ENCODE data around the gene DUSP10. TPM values are rescaled to one million over a fixed set of nuclear protein-coding genes. Genes with fewer than 3 reads are reported as not detected.

The DUSP10 gene
- total RNA-seq, 1 experiment from 2014 or later: 1.6 TPM

DNA sequence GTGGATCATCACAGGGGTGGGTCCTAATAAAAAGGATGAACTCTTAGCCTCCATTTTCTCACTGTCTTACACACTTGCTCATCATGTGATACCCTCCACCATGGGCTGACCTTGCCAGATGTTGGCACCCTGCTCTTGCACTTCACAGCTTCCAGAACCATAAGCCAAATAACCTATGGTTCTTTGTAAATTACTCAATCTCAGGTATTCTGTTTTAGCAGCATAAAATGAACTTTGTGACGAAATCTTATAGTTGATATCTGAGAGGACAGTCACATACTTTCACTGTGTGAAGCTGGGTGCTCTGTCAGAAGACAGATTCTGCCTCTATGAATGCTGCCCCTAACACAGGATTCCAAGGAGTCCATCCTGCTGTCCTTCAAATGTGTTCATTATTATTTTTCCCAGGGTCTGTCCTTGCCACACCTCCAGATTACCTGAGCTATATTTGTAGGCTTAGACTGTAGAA is 13.8 kb downstream of the DUSP10 start (continued):
- TF ChIP-seq, protein P1, sequence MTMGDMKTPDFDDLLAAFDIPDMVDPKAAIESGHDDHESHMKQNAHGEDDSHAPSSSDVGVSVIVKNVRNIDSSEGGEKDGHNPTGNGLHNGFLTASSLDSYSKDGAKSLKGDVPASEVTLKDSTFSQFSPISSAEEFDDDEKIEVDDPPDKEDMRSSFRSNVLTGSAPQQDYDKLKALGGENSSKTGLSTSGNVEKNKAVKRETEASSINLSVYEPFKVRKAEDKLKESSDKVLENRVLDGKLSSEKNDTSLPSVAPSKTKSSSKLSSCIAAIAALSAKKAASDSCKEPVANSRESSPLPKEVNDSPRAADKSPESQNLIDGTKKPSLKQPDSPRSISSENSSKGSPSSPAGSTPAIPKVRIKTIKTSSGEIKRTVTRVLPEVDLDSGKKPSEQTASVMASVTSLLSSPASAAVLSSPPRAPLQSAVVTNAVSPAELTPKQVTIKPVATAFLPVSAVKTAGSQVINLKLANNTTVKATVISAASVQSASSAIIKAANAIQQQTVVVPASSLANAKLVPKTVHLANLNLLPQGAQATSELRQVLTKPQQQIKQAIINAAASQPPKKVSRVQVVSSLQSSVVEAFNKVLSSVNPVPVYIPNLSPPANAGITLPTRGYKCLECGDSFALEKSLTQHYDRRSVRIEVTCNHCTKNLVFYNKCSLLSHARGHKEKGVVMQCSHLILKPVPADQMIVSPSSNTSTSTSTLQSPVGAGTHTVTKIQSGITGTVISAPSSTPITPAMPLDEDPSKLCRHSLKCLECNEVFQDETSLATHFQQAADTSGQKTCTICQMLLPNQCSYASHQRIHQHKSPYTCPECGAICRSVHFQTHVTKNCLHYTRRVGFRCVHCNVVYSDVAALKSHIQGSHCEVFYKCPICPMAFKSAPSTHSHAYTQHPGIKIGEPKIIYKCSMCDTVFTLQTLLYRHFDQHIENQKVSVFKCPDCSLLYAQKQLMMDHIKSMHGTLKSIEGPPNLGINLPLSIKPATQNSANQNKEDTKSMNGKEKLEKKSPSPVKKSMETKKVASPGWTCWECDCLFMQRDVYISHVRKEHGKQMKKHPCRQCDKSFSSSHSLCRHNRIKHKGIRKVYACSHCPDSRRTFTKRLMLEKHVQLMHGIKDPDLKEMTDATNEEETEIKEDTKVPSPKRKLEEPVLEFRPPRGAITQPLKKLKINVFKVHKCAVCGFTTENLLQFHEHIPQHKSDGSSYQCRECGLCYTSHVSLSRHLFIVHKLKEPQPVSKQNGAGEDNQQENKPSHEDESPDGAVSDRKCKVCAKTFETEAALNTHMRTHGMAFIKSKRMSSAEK (CRISPR knock-in tag; IDR thresholded peaks at IDR 0.05; ENCODE audit: borderline replicate concordance): no peak
- no peak for TF ChIP-seq ZBTB21 (CRISPR knock-in tag; IDR thresholded peaks at IDR 0.05; ENCODE audit: borderline replicate concordance)
- no peak for TF ChIP-seq ZNF671 (CRISPR knock-in tag; IDR thresholded peaks at IDR 0.05)
- TF ChIP-seq, protein P2, sequence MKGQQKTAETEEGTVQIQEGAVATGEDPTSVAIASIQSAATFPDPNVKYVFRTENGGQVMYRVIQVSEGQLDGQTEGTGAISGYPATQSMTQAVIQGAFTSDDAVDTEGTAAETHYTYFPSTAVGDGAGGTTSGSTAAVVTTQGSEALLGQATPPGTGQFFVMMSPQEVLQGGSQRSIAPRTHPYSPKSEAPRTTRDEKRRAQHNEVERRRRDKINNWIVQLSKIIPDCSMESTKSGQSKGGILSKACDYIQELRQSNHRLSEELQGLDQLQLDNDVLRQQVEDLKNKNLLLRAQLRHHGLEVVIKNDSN (CRISPR knock-in tag; IDR thresholded peaks at IDR 0.05): no peak
- TF ChIP-seq TEAD4 (CRISPR knock-in tag; IDR thresholded peaks at IDR 0.05): no peak
- TF ChIP-seq ZNF232 (CRISPR knock-in tag; IDR thresholded peaks at IDR 0.05): no peak
- no peak for TF ChIP-seq NFATC4 (CRISPR knock-in tag; IDR thresholded peaks at IDR 0.05)
- TF ChIP-seq, protein P3, sequence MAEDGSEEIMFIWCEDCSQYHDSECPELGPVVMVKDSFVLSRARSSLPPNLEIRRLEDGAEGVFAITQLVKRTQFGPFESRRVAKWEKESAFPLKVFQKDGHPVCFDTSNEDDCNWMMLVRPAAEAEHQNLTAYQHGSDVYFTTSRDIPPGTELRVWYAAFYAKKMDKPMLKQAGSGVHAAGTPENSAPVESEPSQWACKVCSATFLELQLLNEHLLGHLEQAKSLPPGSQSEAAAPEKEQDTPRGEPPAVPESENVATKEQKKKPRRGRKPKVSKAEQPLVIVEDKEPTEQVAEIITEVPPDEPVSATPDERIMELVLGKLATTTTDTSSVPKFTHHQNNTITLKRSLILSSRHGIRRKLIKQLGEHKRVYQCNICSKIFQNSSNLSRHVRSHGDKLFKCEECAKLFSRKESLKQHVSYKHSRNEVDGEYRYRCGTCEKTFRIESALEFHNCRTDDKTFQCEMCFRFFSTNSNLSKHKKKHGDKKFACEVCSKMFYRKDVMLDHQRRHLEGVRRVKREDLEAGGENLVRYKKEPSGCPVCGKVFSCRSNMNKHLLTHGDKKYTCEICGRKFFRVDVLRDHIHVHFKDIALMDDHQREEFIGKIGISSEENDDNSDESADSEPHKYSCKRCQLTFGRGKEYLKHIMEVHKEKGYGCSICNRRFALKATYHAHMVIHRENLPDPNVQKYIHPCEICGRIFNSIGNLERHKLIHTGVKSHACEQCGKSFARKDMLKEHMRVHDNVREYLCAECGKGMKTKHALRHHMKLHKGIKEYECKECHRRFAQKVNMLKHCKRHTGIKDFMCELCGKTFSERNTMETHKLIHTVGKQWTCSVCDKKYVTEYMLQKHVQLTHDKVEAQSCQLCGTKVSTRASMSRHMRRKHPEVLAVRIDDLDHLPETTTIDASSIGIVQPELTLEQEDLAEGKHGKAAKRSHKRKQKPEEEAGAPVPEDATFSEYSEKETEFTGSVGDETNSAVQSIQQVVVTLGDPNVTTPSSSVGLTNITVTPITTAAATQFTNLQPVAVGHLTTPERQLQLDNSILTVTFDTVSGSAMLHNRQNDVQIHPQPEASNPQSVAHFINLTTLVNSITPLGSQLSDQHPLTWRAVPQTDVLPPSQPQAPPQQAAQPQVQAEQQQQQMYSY (CRISPR knock-in tag; IDR thresholded peaks at IDR 0.05): no peak
- TF ChIP-seq RORB (CRISPR knock-in tag; IDR thresholded peaks at IDR 0.05): no peak
- TF ChIP-seq, protein P4, sequence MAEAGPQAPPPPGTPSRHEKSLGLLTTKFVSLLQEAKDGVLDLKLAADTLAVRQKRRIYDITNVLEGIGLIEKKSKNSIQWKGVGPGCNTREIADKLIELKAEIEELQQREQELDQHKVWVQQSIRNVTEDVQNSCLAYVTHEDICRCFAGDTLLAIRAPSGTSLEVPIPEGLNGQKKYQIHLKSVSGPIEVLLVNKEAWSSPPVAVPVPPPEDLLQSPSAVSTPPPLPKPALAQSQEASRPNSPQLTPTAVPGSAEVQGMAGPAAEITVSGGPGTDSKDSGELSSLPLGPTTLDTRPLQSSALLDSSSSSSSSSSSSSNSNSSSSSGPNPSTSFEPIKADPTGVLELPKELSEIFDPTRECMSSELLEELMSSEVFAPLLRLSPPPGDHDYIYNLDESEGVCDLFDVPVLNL (CRISPR knock-in tag; IDR thresholded peaks at IDR 0.05; ENCODE audit: borderline replicate concordance, low read depth): no peak

DNA sequence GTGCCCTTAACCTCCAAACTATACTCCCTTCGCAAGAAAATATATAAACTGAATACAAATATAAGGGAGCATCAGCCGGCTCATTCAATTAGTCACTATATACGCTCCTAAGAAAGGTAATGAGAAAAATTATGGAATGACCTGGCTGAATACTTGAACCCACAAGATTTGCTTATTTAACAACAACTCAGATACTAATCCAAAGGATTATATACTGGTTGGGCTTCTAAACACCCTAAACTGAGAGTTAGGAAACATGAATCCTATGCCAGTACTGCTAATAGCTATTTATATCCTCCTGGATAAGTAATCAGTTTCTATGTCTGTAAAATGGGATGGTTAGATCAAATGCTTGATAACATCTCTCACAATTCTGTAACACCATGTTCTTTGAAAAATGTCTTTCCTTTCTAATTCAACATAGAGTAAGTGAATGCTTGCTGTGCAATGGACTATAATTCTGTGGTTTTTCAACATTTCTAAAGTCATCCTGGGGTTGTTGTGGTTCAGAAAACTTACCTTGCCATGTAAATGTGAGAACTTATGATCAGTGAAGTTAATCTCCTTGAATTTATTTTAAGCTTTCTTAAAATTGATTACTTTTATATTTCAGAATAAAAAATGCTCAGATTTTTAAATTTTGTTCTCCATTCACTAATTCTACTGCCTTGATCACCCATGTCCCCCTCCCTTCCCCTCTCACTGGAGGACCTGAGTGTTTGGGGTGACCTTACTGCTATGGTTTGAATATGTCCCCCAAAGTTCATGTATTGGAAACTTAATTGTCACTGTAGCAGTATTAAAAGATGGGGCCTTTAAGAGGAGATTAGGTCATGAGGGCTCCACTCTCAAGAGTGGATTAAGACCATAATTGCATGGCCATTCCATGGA is 14.5 kb downstream of the DUSP10 start:
- POLR2A ChIA-PET: no interaction called here
- no peak for DNase-seq (ENCODE audit: low spot score)
- ATAC-seq: no peak
- Mint-ChIP-seq H3K36me3 (peaks cover 24% of the 10 kb centered on the region), H3K27ac (no peak overlapping the region), H3K4me3 (no peak overlapping the region), H3K4me1 (peaks cover 7% of the 10 kb centered on the region; the same call in 1 of the 2 replicates), H3K9me3 (peaks cover 25% of the 10 kb centered on the region), H3K27me3 (ENCODE audit: low read depth) (no peaks in the 10 kb centered on the region)
- TF ChIP-seq, protein P5, sequence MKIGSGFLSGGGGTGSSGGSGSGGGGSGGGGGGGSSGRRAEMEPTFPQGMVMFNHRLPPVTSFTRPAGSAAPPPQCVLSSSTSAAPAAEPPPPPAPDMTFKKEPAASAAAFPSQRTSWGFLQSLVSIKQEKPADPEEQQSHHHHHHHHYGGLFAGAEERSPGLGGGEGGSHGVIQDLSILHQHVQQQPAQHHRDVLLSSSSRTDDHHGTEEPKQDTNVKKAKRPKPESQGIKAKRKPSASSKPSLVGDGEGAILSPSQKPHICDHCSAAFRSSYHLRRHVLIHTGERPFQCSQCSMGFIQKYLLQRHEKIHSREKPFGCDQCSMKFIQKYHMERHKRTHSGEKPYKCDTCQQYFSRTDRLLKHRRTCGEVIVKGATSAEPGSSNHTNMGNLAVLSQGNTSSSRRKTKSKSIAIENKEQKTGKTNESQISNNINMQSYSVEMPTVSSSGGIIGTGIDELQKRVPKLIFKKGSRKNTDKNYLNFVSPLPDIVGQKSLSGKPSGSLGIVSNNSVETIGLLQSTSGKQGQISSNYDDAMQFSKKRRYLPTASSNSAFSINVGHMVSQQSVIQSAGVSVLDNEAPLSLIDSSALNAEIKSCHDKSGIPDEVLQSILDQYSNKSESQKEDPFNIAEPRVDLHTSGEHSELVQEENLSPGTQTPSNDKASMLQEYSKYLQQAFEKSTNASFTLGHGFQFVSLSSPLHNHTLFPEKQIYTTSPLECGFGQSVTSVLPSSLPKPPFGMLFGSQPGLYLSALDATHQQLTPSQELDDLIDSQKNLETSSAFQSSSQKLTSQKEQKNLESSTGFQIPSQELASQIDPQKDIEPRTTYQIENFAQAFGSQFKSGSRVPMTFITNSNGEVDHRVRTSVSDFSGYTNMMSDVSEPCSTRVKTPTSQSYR (CRISPR knock-in tag; IDR thresholded peaks at IDR 0.05): no peak
- CTCF ChIA-PET: no interaction called here
